GM23338 (cell line): Measurements from ENCODE around the gene CYP24A1.

Experiments used
- CREB1 ChIP-seq: fragments of 250-450 bp; sonication (Bioruptor Pico); IDR thresholded peaks from 2 replicates; pipeline ENCODE4 v1.5.0; 2020; ENCODE audit warnings: low read depth, mild to moderate bottlenecking, moderate library complexity
- EZH2 ChIP-seq: fragments of 200-600 bp; sonication (generic); IDR thresholded peaks from one replicate; pipeline ENCODE4 v1.8.0; 2017; ENCODE audit warnings: antibody characterized with exemption, mild to moderate bottlenecking, low read depth; ENCODE audit not compliant: unreplicated experiment
- EZH2phosphoT487 ChIP-seq: fragments of 200-600 bp; sonication (generic); IDR thresholded peaks from one replicate; pipeline ENCODE4 v1.8.1; 2018; ENCODE audit warnings: antibody characterized with exemption; ENCODE audit not compliant: unreplicated experiment
- JUNB ChIP-seq: IDR thresholded peaks from one replicate; pipeline ENCODE4 v1.6.1; 2016; ENCODE audit warnings: antibody characterized with exemption; ENCODE audit not compliant: unreplicated experiment
- NANOG ChIP-seq: IDR thresholded peaks from 2 replicates; pipeline ENCODE4 v1.6.1; 2016; ENCODE audit warnings: antibody characterized with exemption, borderline replicate concordance
- POLR2AphosphoS5 ChIP-seq: IDR thresholded peaks from 2 replicates; pipeline ENCODE4 v1.6.1; 2016; ENCODE audit warnings: antibody characterized with exemption, low read depth
- STAT1 ChIP-seq: IDR thresholded peaks from one replicate; pipeline ENCODE4 v1.6.1; 2016; ENCODE audit warnings: antibody characterized with exemption; ENCODE audit not compliant: unreplicated experiment
- ZNF114 ChIP-seq: fragments of 250-450 bp; sonication (Bioruptor Pico); IDR thresholded peaks from 2 replicates; pipeline ENCODE4 v1.5.0; 2020; ENCODE audit warnings: mild to moderate bottlenecking, moderate library complexity
- ZNF331 ChIP-seq: fragments of 250-450 bp; sonication (Bioruptor Pico); IDR thresholded peaks from 2 replicates; pipeline ENCODE4 v1.5.0; 2020; ENCODE audit warnings: low read depth, mild to moderate bottlenecking, moderate library complexity
- TF ChIP-seq, protein P1 (sequence below), 2 experiments: fragments of 200-600 bp in 1 of 2; sonication (generic) in 1 of 2; conservative IDR thresholded peaks; 2 replicates each; pipeline versions ENCODE4 v1.5.1 to v1.6.1; 2016 to 2017; ENCODE audit warnings: antibody characterized with exemption in 2 of 2, low read depth in 2 of 2, mild to moderate bottlenecking in 2 of 2, moderate library complexity in 1 of 2
- TF ChIP-seq, protein P2 (sequence below): IDR thresholded peaks from one replicate; pipeline ENCODE4 v1.6.1; 2018; ENCODE audit warnings: antibody characterized with exemption; ENCODE audit not compliant: unreplicated experiment
- TF ChIP-seq, protein P3 (sequence below): IDR thresholded peaks from 2 replicates; pipeline ENCODE4 v1.6.1; 2016; ENCODE audit warnings: antibody characterized with exemption
- TF ChIP-seq, protein P4 (sequence below): fragments of 250-450 bp; sonication (Bioruptor Pico); IDR thresholded peaks from 2 replicates; pipeline ENCODE4 v1.5.0; 2020; ENCODE audit warnings: mild to moderate bottlenecking, moderate library complexity

DNA sequence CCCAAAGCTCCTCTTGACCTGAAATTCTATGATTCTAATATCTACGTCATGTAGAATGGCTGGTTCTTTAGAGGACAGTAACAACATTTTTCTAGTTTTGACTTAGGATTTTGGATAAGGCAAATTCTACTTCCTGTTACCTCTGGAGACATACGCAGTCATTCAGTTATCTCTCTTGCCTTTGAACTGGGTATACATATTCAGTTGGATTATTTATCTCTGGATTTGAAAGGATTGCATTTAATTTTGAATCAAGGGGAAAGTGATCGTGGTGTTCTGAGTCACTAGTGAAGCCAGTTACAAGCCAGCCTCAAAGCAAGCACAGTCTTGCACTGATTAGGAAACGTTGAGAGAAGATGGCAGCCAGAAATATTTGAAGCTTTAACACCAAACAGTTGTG lies 68.1 kb downstream of the CYP24A1 start:
- TF ChIP-seq, protein P1, sequence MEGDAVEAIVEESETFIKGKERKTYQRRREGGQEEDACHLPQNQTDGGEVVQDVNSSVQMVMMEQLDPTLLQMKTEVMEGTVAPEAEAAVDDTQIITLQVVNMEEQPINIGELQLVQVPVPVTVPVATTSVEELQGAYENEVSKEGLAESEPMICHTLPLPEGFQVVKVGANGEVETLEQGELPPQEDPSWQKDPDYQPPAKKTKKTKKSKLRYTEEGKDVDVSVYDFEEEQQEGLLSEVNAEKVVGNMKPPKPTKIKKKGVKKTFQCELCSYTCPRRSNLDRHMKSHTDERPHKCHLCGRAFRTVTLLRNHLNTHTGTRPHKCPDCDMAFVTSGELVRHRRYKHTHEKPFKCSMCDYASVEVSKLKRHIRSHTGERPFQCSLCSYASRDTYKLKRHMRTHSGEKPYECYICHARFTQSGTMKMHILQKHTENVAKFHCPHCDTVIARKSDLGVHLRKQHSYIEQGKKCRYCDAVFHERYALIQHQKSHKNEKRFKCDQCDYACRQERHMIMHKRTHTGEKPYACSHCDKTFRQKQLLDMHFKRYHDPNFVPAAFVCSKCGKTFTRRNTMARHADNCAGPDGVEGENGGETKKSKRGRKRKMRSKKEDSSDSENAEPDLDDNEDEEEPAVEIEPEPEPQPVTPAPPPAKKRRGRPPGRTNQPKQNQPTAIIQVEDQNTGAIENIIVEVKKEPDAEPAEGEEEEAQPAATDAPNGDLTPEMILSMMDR (conservative IDR thresholded peaks at IDR 0.05; ENCODE audit: low read depth in 2 of 2), result no peak
- TF ChIP-seq EZH2 (no peak), POLR2AphosphoS5 (no peak), EZH2phosphoT487 (no peak), CREB1 (CRISPR knock-in tag) (no peak), STAT1 (no peak), ZNF331 (CRISPR knock-in tag) (no peak), ZNF114 (CRISPR knock-in tag) (no peak), JUNB (no peak), NANOG (no peak)
- TF ChIP-seq, protein P2, sequence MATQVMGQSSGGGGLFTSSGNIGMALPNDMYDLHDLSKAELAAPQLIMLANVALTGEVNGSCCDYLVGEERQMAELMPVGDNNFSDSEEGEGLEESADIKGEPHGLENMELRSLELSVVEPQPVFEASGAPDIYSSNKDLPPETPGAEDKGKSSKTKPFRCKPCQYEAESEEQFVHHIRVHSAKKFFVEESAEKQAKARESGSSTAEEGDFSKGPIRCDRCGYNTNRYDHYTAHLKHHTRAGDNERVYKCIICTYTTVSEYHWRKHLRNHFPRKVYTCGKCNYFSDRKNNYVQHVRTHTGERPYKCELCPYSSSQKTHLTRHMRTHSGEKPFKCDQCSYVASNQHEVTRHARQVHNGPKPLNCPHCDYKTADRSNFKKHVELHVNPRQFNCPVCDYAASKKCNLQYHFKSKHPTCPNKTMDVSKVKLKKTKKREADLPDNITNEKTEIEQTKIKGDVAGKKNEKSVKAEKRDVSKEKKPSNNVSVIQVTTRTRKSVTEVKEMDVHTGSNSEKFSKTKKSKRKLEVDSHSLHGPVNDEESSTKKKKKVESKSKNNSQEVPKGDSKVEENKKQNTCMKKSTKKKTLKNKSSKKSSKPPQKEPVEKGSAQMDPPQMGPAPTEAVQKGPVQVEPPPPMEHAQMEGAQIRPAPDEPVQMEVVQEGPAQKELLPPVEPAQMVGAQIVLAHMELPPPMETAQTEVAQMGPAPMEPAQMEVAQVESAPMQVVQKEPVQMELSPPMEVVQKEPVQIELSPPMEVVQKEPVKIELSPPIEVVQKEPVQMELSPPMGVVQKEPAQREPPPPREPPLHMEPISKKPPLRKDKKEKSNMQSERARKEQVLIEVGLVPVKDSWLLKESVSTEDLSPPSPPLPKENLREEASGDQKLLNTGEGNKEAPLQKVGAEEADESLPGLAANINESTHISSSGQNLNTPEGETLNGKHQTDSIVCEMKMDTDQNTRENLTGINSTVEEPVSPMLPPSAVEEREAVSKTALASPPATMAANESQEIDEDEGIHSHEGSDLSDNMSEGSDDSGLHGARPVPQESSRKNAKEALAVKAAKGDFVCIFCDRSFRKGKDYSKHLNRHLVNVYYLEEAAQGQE, result no peak
- TF ChIP-seq, protein P3, sequence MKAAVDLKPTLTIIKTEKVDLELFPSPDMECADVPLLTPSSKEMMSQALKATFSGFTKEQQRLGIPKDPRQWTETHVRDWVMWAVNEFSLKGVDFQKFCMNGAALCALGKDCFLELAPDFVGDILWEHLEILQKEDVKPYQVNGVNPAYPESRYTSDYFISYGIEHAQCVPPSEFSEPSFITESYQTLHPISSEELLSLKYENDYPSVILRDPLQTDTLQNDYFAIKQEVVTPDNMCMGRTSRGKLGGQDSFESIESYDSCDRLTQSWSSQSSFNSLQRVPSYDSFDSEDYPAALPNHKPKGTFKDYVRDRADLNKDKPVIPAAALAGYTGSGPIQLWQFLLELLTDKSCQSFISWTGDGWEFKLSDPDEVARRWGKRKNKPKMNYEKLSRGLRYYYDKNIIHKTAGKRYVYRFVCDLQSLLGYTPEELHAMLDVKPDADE, result no peak
- TF ChIP-seq, protein P4, sequence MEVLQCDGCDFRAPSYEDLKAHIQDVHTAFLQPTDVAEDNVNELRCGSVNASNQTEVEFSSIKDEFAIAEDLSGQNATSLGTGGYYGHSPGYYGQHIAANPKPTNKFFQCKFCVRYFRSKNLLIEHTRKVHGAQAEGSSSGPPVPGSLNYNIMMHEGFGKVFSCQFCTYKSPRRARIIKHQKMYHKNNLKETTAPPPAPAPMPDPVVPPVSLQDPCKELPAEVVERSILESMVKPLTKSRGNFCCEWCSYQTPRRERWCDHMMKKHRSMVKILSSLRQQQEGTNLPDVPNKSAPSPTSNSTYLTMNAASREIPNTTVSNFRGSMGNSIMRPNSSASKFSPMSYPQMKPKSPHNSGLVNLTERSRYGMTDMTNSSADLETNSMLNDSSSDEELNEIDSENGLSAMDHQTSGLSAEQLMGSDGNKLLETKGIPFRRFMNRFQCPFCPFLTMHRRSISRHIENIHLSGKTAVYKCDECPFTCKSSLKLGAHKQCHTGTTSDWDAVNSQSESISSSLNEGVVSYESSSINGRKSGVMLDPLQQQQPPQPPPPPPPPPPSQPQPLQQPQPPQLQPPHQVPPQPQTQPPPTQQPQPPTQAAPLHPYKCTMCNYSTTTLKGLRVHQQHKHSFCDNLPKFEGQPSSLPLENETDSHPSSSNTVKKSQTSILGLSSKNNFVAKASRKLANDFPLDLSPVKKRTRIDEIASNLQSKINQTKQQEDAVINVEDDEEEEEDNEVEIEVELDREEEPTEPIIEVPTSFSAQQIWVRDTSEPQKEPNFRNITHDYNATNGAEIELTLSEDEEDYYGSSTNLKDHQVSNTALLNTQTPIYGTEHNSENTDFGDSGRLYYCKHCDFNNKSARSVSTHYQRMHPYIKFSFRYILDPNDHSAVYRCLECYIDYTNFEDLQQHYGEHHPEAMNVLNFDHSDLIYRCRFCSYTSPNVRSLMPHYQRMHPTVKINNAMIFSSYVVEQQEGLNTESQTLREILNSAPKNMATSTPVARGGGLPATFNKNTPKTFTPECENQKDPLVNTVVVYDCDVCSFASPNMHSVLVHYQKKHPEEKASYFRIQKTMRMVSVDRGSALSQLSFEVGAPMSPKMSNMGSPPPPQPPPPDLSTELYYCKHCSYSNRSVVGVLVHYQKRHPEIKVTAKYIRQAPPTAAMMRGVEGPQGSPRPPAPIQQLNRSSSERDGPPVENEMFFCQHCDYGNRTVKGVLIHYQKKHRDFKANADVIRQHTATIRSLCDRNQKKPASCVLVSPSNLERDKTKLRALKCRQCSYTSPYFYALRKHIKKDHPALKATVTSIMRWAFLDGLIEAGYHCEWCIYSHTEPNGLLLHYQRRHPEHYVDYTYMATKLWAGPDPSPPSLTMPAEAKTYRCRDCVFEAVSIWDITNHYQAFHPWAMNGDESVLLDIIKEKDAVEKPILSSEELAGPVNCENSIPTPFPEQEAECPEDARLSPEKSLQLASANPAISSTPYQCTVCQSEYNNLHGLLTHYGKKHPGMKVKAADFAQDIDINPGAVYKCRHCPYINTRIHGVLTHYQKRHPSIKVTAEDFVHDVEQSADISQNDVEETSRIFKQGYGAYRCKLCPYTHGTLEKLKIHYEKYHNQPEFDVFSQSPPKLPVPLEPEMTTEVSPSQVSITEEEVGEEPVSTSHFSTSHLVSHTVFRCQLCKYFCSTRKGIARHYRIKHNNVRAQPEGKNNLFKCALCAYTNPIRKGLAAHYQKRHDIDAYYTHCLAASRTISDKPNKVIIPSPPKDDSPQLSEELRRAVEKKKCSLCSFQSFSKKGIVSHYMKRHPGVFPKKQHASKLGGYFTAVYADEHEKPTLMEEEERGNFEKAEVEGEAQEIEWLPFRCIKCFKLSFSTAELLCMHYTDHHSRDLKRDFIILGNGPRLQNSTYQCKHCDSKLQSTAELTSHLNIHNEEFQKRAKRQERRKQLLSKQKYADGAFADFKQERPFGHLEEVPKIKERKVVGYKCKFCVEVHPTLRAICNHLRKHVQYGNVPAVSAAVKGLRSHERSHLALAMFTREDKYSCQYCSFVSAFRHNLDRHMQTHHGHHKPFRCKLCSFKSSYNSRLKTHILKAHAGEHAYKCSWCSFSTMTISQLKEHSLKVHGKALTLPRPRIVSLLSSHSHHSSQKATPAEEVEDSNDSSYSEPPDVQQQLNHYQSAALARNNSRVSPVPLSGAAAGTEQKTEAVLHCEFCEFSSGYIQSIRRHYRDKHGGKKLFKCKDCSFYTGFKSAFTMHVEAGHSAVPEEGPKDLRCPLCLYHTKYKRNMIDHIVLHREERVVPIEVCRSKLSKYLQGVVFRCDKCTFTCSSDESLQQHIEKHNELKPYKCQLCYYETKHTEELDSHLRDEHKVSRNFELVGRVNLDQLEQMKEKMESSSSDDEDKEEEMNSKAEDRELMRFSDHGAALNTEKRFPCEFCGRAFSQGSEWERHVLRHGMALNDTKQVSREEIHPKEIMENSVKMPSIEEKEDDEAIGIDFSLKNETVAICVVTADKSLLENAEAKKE (CRISPR knock-in tag), result no peak
